Osteoblast (primary cell): ENCODE data around the gene UQCRHL. TPM values are rescaled to one million over a fixed set of nuclear protein-coding genes. Genes with fewer than 3 reads are reported as not detected.

ENCODE experiments used
- DNase-seq: peaks from one replicate; pipeline ENCODE4 v3.0.0; 2011; ENCODE audit warnings: low spot score, mixed read lengths; ENCODE audit not compliant: insufficient read length; ENCODE audit errors: missing footprints
- H2AFZ ChIP-seq: 2 replicates; pipeline ENCODE4 v1.6.0; 2011; ENCODE audit warnings: mild to moderate bottlenecking, low read length
- H3K27ac ChIP-seq: 2 replicates; pipeline ENCODE4 v1.5.1; 2011; ENCODE audit warnings: mild to moderate bottlenecking, low read depth, low read length, moderate library complexity
- H3K27me3 ChIP-seq: 2 replicates; pipeline ENCODE4 v1.6.0; 2012; ENCODE audit warnings: mild to moderate bottlenecking, control low read depth, inconsistent platforms, low read length, moderate library complexity; ENCODE audit not compliant: insufficient read depth
- H3K36me3 ChIP-seq: 2 replicates; pipeline ENCODE4 v1.5.1; 2011; ENCODE audit warnings: mild to moderate bottlenecking, low read length, control low read depth, moderate library complexity; ENCODE audit not compliant: insufficient read depth
- H3K4me1 ChIP-seq: 2 replicates; pipeline ENCODE4 v1.5.1; 2011; ENCODE audit warnings: mild to moderate bottlenecking, low read length, control low read depth, moderate library complexity; ENCODE audit not compliant: insufficient read depth
- H3K4me2 ChIP-seq: 2 replicates; pipeline ENCODE4 v1.6.0; 2011; ENCODE audit warnings: mild to moderate bottlenecking, low read length; ENCODE audit not compliant: insufficient read depth
- H3K4me3 ChIP-seq: fragments of 200-600 bp; sonication (generic); 3 replicates; pipeline ENCODE4 v1.5.1; 2012; ENCODE audit warnings: mild to moderate bottlenecking, low read length, inconsistent platforms; ENCODE audit not compliant: insufficient read depth
- H3K79me2 ChIP-seq: 2 replicates; pipeline ENCODE4 v1.6.0; 2012; ENCODE audit warnings: mild to moderate bottlenecking, low read length, control low read depth, inconsistent platforms; ENCODE audit not compliant: insufficient read depth
- H3K9me3 ChIP-seq: 2 replicates; pipeline ENCODE4 v1.5.1; 2011; ENCODE audit warnings: low read depth, low read length, control low read depth
- H4K20me1 ChIP-seq: 2 replicates; pipeline ENCODE4 v1.6.0; 2012; ENCODE audit warnings: mild to moderate bottlenecking, low read length, control low read depth; ENCODE audit not compliant: insufficient read depth
- CTCF ChIP-seq: IDR thresholded peaks from 2 replicates; pipeline ENCODE4 v1.5.1; 2011; ENCODE audit warnings: mild to moderate bottlenecking, low read depth, low read length, moderate library complexity; ENCODE audit errors: extremely low read depth
- total RNA-seq: library from RNA; depleted of rRNA; stranded (reverse); fragments of >200 nt; gene quantifications from 2 replicates; pipeline ENCODE4 v1.2.3, GENCODE V29; 2012

UQCRHL gene
- total RNA-seq, 1 donor, result 1.1 TPM

- no peak overlapping the region for H3K27ac ChIP-seq
- H3K36me3 ChIP-seq, result peaks cover 73% of the 10 kb centered on the region
- no peak for TF ChIP-seq CTCF
- peaks cover 11% of the 10 kb centered on the region for H3K4me1 ChIP-seq
- DNase-seq, result peak; percentile 54
- H3K4me3 ChIP-seq, result no peak overlapping the region
- peaks cover 22% of the 10 kb centered on the region for H4K20me1 ChIP-seq
- no peak overlapping the region for H3K4me2 ChIP-seq
- peaks cover 19% of the 10 kb centered on the region for H3K79me2 ChIP-seq
- no peak overlapping the region for H2AFZ ChIP-seq
- H3K9me3 ChIP-seq, result no peaks in the 10 kb centered on the region
- H3K27me3 ChIP-seq, result no peaks in the 10 kb centered on the region
Observed at GRCh38 chr1:15768388-15768787, 39.1 kb downstream of the UQCRHL start.

GRCh38 chr1:15767941-15768340 lies 39.5 kb downstream of the UQCRHL start:
- H3K9me3 ChIP-seq, result no peaks in the 10 kb centered on the region
- no peak overlapping the region for H3K4me3 ChIP-seq
- peaks cover 69% of the 10 kb centered on the region for H3K36me3 ChIP-seq
- peaks cover 19% of the 10 kb centered on the region for H3K79me2 ChIP-seq
- DNase-seq, result no peak
- H3K4me2 ChIP-seq, result no peak overlapping the region
- no peaks in the 10 kb centered on the region for H3K27me3 ChIP-seq
- peaks cover 11% of the 10 kb centered on the region for H3K4me1 ChIP-seq
- TF ChIP-seq CTCF, result no peak
- H2AFZ ChIP-seq, result no peak overlapping the region
- H3K27ac ChIP-seq, result no peak overlapping the region
- H4K20me1 ChIP-seq, result peaks cover 22% of the 10 kb centered on the region

- Histone ChIP-seq H3K79me2 (peaks cover 42% of the 10 kb centered on the region), H3K4me2 (no peak overlapping the region), H3K9me3 (no peaks in the 10 kb centered on the region), H3K4me3 (no peak overlapping the region), H3K27ac (peak overlapping the region; percentile 82), H3K27me3 (no peaks in the 10 kb centered on the region), H2AFZ (no peak overlapping the region), H3K36me3 (peaks cover 49% of the 10 kb centered on the region), H4K20me1 (peaks cover 31% of the 10 kb centered on the region), H3K4me1 (peaks cover 27% of the 10 kb centered on the region)
- peak; percentile 98 for DNase-seq
- no peak for TF ChIP-seq CTCF
Observed at GRCh38 chr1:15765495-15766194, 41.8 kb downstream of the UQCRHL start.

- no peaks in the 10 kb centered on the region for H3K9me3 ChIP-seq
- peaks cover 44% of the 10 kb centered on the region for H3K79me2 ChIP-seq
- H3K4me2 ChIP-seq, result no peak overlapping the region
- no peaks in the 10 kb centered on the region for H3K27me3 ChIP-seq
- no peak overlapping the region for H3K4me3 ChIP-seq
- no peak for TF ChIP-seq CTCF
- peaks cover 31% of the 10 kb centered on the region for H4K20me1 ChIP-seq
- H3K27ac ChIP-seq, result peak overlapping the region; percentile 82
- H3K36me3 ChIP-seq, result peaks cover 42% of the 10 kb centered on the region
- no peak for DNase-seq
- no peak overlapping the region for H2AFZ ChIP-seq
- H3K4me1 ChIP-seq, result peaks cover 34% of the 10 kb centered on the region
Observed at GRCh38 chr1:15764890-15765289, 42.6 kb downstream of the UQCRHL start.
